HG03439 (cell line): ENCODE data around the gene TOR2A.
"Not testable (repeated sequence)": the region's sequence is repeated elsewhere in the genome, so short reads cannot be mapped to it uniquely, and the experiment has no call there.

Experiments
- ATAC-seq: cut with Tn5 transposase; IDR thresholded peaks from one replicate; pipeline ENCODE4 v1.9.1; 2021; ENCODE audit warnings: mild to moderate bottlenecking, moderate library complexity; ENCODE audit not compliant: unreplicated experiment

The TOR2A gene

DNA sequence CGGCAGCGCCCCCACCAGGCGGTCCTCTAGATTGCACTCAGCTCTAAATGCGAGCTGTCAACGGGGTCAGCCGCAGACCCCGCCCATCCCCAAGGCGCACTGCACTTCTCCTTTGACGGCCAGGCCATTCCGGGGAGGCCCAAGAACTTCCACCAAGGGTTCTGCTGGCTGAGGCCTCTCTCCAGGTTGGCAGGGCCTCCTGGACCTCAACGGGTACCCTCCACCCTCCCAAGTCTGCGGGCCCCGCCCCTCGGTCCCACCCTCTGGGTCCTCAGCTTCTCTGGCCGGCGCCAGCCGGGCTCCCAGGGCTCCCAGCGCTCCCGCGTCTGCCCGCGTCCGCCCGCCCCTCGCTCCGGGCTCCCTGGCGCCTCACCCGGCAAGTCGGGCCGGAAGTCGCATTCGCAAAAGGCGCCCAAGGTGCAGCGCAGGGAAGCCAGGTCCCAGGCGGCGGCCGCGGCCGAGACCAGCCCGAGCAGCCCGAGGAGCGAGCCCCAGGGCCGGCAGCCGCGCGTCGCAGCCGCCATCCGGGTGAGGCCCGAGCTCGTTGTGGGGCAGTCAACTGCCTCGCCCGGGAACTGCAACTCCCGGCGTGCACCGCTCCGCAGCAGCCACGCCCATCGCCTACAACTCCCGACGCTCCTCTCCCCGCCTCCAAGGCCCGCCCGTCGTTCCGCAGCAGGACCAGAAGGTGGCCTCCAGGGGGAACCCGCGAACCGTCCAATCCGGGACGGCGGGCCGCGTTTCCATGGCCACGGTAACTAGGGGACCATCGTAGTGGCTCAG is at the start of gene TOR2A:
Gene TOR2A (minus strand): TSS at position 548 of the 783 bp plus-strand sequence. CDS start 24 bp downstream, at position 524.
- peak; percentile 81 for ATAC-seq

DNA sequence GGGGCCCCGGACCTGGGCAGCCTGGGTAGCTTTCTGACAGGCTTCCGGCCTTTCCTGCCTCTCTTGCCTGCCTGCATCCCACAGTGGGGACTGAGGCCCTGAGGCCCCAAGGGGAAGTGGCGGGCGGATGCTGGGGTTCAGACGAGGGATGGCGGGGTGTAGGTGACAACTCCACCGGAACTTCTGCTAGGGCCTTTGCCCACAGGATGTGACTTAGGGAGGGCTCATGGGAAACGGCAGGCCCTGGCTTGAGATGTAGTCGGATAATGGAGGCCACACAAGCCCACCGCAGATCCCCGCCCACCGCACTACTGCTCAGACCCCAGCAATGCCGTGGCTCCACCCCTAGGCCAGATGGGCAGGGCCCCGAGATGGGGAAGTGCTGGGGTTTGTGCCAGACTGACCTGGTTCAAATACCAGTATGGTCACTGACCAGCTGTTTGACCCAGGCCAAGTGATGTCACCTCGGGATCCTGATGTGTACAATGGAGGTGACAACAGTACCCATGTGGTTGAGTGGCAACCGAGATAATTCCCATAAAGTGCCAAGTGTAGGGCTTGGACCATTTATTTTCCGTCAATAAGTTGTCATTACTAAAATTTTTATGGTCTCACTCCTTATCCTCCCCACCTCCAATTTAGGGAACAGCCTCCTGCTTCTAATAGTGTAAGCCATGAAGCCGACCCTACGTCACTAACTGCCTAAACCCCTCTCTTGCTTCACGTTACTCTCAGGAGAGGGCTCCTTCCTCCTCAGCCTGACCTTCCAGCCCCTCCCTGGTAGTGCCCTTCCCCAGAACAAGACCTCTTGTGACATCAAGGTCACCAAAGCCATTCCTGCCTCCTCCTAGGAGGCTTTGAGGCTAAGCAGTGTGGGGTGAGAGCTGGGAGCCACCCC is 48.3 kb upstream of the TOR2A start:
- ATAC-seq = no peak

DNA sequence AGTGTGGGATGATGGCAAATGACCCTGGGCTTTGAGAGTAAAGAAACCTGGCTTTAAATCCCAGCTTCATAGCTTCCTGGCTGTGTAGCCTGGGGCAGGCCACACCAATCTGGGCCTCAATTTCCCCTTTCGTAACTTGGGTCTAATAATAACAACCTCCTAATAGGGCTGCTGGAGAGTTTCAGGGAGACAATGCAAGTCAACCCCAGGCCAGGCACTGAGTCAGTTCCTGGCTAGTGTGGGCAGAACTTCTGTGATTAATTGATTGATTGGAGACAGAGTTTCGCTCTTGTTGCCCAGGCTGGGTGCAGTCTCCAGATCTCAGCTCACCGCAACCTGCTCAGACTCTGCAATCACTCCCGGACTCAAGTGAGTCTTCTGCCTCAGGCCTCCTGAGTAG is 46.7 kb upstream of the TOR2A start:
- no peak for ATAC-seq

DNA sequence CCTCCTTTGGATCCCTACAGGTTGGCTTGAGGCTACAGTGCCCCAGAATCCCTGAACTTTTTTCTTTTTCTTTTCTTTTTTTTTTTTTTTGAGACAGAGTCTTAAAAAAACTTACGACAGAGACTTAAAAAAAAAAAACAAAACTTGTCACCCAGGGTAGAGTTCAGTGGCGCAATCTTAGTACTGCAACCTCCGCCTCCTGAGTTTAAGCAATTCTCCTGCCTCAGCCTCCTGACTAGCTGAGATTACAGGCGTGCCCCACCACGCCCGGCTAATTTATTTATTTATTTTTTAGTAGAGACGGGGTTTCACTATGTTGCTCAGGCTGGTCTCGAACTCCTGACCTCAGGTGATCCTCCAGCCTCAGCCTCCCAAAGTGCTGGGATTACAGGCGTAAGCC is 45.8 kb upstream of the TOR2A start:
- ATAC-seq = not testable (repeated sequence)

DNA sequence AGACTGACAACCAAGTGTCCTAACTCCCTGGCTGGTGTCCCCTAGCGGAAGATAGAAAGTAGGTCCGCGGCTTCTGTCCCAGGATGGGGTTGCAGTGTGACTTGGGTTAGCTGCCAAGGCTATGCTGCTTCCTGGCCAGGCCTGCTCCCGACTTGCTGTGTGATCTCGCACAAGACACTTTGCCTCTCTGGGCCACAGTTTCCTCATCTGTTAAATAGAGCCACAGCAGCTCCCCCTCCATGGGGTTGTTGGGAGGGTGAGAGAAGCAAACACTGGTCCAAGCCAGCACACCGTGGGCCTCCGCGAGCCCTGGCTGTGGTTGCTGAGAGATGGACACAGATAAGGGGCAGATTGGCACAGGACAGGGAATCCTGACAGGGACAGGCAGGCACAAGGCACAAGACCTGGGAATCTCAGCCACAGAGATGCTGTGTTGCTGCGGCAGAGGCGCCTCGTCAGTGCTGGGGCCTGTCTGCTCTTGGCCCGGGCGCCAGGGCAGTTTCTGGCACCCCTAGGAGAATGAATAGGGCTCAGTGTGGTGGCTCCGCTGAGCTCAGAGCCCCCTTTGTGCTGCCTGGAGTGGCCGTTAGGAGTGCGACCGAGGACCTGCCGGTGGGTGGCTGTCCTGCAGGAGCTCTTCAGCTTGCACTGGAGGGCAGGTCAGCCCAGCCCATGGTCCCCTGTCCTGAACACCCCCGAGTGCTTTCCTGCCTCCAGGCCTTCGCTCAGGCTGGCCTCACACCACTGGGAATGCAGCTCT is 45.2 kb upstream of the TOR2A start:
- no peak for ATAC-seq

DNA sequence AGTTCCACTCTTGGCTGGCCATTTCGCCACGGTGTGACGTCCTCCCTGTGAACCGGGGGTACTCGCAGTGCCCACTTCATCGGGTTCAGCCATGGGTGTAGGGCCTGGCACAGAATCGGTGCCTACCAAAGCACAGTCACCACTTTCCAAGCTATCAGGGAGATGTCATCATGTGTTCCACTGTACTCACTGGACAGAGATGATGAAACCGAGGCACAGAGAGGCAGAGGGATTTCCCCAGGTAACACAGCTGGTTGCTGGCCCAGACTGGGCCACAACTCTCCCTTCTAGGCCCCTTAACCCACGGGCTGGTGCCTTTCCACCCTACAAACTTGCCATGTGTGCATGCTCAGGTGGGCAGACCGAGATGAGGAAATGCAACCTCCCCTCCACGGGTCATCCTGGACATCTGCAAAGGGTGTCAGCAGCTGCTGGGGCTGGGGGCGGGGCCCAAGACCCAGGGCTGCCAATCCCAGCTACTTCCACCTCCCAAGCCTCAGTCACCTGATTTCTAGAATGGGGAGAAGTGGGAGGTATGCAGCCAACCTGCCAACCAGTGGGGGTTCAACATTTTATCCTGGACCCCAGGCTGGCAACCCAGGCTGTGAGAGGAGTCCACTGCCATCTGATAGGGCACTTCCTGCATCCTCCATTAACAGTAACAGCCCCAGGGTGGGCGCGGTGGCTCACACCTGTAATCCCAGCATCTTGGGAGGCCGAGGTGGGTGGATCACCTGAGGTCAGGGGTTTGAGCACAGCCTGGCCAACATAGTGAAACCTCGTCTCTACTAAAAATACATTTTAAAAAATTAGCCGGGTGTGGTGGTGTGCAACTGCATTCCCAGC is 44.3 kb upstream of the TOR2A start:
- ATAC-seq = peak; percentile 36

DNA sequence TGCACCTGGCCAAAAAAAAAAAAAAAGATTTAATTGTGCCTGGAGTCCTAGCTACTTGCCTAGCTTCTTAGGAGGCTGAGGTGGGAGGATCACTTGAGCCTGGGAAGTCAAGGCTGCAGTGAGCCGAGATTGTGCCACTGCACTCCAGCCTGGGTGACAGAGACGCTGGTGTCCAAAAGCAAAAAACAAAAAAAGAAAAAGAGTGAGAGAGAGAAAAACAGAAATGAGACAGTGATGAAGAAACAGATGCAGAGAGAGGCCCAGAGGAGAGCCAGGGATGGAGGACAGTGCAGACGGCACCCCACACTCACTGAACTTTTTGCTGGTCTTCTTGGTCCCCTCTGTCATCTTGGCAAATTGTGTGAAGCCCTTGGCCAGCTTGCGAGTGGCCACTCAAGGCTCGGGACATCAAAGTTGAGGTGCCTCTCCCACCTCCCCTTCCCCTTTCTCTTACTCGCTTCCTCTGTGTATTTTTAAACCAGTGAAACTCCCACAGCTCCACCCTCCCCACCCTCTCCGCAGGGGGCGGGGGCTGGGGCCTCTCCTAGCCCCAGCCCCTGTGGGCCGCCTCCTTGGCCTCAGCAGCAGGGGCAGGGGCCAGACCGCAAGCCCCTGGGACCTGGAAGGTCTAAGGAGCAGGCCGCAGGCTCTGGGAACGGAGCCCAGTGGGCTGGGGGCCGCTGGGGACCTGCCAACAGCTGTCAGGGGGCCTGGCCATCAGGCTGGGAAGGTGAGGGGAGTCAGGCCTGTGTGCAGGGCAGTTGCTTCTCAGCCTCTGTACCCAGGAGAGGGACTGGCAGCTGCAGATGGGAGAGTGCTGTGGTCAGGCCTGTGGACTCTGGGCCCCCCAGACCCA is 43.4 kb upstream of the TOR2A start, which contains the start of gene SH2D3C:
Gene SH2D3C (minus strand): TSS at position 387 of the 856 bp plus-strand sequence. CDS start 39 bp downstream, at position 348.
- ATAC-seq = peak; percentile 28

DNA sequence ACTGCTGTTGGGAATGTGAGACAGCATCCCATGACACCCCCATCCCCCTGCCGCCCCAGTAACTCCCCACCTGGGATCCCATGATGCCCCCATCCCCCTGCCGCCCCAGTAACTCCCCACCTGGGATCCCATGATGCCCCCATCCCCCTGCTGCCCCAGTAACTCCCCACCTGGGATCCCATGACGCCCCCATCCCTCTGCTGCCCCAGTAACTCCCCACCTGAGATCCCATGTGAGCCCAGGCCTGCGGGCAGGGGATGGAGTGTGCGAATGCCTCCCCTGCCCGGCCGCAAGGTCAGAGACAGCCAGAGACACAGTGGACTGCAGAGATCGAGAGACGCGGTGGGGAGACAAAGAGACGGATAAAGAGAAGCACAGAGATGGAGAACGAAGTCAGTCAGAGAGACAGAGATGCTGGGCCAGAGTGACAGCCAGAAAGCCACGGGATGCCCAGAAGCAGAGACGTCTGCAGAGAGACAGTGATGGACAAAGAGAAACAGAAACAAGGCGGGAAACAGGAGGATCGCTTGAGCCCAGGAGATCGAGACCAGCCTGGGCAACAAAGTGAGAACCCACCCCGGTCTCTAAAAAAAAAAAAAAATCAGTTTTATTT is 42.4 kb upstream of the TOR2A start:
- ATAC-seq = no peak

DNA sequence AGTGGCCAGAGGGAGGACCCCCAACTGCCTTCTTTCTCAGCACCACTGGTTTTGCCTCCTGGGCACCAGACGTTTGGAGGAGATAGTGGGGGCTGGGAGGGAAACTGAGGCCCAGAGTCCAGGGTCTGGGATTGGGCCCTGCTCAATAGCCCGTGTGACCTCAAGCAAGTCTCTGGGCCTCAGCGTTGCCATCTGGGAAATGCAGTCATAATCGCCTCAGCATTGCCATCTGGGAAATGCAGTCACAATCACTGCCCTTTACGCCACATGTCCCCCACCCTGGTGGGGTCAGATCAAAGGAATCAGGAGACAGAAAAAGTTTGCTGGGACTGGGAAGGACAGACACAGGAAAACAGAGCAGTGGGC is 41.8 kb upstream of the TOR2A start:
- ATAC-seq = no peak

DNA sequence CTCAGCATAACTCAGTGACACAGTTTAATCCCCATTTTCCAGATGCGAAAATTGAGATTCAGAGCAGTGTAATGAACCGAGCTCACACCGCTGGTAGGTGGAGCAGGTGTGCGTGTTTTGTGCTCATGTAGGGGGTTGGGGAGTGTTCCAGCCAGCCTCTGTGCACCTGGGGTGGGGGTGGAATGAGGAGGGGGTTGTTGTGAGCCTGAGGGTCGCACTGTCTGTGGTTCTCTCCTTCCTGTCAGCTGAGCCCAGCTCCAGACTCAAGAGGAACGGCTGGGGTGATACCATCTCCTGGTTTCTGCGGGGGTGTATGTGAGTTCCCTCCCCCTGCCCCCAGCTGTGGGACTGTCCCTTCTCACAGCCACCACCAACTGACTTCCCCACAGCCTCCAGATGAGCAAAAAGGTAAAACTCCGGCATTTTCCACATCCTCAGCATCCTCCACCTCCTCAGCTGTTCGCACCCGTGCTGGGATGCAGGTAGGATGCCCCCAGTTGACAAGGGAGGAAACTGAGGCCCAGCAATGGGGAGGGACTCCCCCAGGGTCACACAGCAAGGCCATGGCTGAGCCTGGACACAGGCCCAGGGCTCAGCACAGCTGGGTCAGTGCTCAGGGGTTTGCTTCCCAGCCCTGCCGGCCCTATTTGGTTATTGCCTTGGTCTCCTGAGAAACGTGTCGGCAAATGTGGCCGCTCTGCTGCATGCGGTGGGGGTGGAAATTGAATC is 41.3 kb upstream of the TOR2A start:
- peak; percentile 27 for ATAC-seq

DNA sequence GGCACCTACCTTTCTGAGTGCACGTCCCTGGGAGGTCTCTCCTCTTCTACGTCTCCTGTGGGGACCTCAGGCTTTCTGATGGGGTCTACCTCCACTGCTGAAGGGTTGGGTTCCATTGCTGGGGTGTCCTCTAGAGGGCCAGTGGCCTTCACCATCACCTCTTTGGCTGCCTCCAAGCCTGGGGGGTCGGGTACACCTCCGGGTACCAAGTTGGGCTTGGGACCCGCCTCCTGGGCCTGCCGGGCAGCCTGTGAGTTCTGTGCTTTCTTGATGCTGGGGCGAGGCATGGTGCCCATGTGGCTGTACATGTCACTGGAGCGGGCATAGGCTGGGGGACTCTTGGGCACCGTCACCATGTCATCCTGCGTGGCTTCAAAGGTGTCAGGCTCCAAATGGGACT is 38.9 kb upstream of the TOR2A start:
- ATAC-seq = no peak

DNA sequence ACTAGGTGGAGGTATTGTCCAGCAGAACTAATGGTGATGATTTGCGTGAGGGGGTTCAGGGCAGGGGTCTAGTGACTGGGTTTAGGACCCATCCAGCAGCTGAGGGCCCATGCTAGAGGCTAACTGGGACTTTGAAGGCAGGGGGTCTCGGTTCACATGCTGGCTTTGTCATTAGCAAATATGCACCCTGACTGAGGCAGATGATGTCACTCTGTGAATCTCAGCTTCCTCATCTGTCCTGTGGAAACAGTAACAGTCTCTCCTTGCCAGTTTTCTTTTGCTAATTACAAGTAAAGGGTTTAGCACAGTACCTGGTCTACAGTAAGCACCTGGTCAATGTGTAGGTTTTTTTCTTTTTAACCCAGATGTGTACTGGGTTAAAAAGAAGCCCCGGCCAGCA is 38.2 kb upstream of the TOR2A start:
- no peak for ATAC-seq

DNA sequence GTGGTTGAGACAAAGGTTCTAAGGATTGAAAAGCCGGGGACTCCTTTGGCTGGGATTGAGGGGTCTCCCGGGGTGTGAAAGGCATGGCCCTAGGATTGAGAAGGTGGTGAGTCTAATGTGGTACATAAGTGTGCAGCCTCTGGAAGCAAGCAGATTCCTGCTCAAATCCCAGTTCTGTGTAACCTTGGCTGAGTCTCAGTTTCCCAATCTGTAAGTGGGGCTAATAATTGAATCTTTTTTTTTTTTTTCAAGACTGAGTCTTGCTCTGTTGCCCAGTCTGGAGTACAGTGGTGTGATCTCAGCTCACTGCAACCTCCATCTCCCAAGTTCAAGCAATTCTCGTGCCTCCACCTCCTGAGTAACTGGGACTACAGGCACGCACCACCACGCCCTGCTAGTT is 37.5 kb upstream of the TOR2A start:
- ATAC-seq = no peak

DNA sequence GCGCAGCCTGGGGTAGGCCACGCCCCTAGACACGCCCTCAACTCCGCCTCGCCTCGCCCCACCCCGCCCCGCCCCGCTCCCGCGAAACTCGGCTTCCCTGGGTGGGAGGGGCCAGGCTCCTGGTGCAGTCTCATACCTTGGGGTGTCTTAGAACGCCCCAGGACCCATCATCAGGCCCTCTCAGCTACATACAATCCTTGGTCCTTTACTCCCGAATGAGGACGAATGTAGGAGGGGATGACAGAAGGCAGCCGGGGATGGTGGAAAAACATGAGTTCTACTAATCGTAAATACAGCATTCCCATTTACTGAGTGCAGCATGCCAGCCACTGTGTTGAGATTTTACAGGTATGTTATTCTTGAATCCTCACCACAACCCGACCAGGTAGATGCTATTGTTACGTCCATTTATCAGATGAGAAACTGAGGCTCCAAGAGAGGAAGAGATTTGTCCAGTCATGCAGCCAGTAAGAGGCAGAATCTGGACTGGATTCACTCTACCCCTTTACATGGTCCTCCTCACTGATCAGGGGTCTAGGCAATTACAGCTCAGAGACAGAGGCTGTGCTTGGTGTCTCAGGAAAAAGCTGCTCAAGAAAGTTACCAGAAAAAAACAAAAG is 36.6 kb upstream of the TOR2A start:
- no peak for ATAC-seq

DNA sequence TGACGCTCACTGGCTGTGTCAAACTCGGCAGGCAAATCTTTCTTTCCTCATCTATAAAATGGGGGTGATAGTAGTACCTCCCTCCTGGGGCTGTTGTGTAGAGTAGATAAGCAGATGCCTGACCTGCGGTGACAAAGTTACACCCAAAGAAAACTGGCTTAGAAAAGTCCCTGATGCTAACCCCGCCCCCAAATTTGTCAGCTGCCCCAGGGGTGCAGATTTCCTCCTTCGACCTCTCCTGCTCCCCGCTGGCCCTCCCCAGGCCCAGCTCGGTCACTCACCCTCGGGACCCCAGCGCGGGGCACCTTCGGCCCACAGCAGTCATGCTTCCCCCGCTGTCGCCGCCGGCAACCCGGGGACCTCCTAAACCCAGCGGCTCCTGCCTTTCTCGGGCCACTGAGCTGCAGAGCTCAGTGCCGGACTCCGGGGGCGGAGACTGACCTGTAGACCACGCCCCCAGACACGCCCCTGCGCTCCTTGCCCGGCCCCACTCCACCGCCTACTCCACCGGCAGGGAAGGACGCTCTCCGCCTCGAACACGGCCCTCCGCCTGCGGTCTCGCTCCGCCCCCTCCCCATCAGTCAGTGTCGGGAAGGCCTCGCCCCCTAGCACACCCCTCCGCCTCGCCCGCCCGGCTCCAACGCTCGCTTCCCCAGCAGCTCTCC is 35.9 kb upstream of the TOR2A start:
- peak; percentile 87 for ATAC-seq

DNA sequence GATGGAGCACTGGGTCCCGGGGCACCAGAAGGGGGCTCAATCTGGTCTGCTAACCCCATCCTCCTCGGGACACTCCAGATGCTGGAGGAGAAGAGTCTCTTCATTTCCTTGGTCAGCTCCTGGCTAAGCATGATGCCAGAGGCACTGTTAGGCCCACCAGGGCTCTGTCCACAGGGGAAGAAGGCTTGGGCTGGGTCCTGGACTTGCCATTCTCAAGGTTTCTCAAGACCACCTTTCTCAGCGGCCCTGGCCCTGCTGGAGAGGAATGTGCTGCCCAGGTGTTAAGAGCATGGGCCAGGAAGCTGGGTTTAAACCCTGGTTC is 35.5 kb upstream of the TOR2A start:
- ATAC-seq = no peak

DNA sequence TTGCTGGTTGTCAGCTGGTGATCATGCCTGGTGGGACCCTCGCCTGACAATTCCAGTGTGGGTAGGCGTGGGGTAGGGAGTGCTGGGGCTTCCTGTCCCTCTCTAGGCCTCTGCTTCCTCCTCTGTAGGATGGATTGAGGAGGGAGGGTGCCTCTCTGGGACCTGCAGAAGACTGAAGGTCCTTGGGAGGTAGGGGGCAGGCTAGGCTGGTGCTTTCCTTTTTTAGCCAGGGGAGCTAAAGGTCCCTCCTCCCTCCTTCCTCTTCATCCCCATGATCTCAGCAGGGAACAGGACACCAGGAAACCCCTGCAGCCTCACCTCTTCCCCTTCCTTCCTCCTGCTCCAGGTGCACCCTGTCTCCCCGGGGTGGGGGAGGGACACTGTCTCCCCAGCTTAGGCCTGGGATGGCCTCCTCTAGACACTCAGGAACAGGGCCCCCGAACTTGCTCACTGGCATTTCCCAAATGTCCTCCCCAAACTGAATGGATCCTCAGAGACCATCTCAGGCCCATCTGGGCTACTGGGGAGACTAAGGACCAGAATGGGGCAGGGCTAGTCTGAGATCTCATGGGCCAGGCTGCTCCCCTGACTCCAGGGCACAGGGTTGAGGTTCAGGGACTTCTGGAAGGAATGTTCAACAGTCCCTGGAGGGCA is 35.0 kb upstream of the TOR2A start:
- ATAC-seq = no peak
